Endothelial cell of umbilical vein (primary cell): ENCODE measurements around the gene GC. TPM values are rescaled to one million over a fixed set of nuclear protein-coding genes. Genes with fewer than 3 reads are reported as not detected.

Source experiments
- BruUV-seq: library from RNA; stranded (reverse); fragments of 400-500 nt; replicated peaks from 2 replicates; lab custom pipeline; 2021; lab: Mats Ljungman, UMichigan
- CTCF ChIA-PET: fragments of 300-600, 350-600 bp; sonication (Branson Sonifier 250); formaldehyde crosslinking; loops from one replicate; lab custom pipeline; 2021; ENCODE audit warnings: antibody characterized with exemption, inconsistent platforms; lab: Charles Lee
- POLR2A ChIA-PET: fragments of 300-600, 350-600 bp; sonication (Branson Sonifier 250); formaldehyde crosslinking; loops from one replicate; lab custom pipeline; 2021; ENCODE audit warnings: antibody characterized with exemption, inconsistent platforms; lab: Charles Lee
- DNase-seq: peaks from one replicate; pipeline ENCODE4 v3.0.0-alpha.2; 2011; ENCODE audit warnings: low read depth, low spot score
- FAIRE-seq: peaks from 2 replicates; lab custom pipeline; 2011; peaks lifted over from hg19 to GRCh38; lab: Jason Lieb, UNC
- H2AFZ ChIP-seq: 2 replicates; pipeline ENCODE4 v1.6.0; 2012; ENCODE audit warnings: low read depth, low read length, control low read depth, inconsistent platforms
- H3K27ac ChIP-seq: 2 replicates; pipeline ENCODE4 v1.5.1; 2011; ENCODE audit warnings: low read depth, mild to moderate bottlenecking, control low read depth, low read length, moderate library complexity; ENCODE audit not compliant: insufficient read depth
- H3K27me3 ChIP-seq, 2 experiments: 2 replicates each; pipeline versions ENCODE4 v1.6.0 to v1.6.1; 2011; ENCODE audit warnings: low read length in 2 of 2, mixed read lengths in 1 of 2; ENCODE audit not compliant: control insufficient read depth in 2 of 2, insufficient read depth in 2 of 2
- H3K36me3 ChIP-seq, 2 experiments: 2 replicates in 1 of 2; 3 replicates in 1 of 2; pipeline ENCODE4 v1.5.1; 2011; ENCODE audit warnings: low read length in 2 of 2, mild to moderate bottlenecking in 1 of 2, moderate library complexity in 1 of 2; ENCODE audit not compliant: control insufficient read depth in 2 of 2, insufficient read depth in 2 of 2; ENCODE audit errors: extremely low read depth in 1 of 2
- H3K4me1 ChIP-seq: 3 replicates; pipeline ENCODE4 v1.5.1; 2011; ENCODE audit warnings: mild to moderate bottlenecking, low read length; ENCODE audit not compliant: control insufficient read depth, insufficient read depth; ENCODE audit errors: extremely low read depth
- H3K4me2 ChIP-seq: 2 replicates; pipeline ENCODE4 v1.6.1; 2011; ENCODE audit warnings: low read length, control low read depth, mixed read lengths; ENCODE audit not compliant: insufficient read depth
- H3K4me3 ChIP-seq, 3 experiments: fragments of 200-600 bp in 1 of 3; sonication (generic), shearing (Covaris generic) in 1 of 3; replicated peaks in 1 of 3; 2 replicates each; pipeline ENCODE4 v1.5.1; 2011 to 2016; ENCODE audit warnings: control low read depth in 3 of 3, low read length in 3 of 3, mild to moderate bottlenecking in 2 of 3, inconsistent platforms in 1 of 3, low read depth in 1 of 3, moderate library complexity in 1 of 3; ENCODE audit not compliant: insufficient read depth in 1 of 3
- H3K79me2 ChIP-seq: 2 replicates; pipeline ENCODE4 v1.6.0; 2012; ENCODE audit warnings: low read length, inconsistent platforms; ENCODE audit not compliant: control insufficient read depth, insufficient read depth
- H3K9ac ChIP-seq: replicated peaks from 2 replicates; pipeline ENCODE3; 2011; ENCODE audit warnings: low read length, control low read depth; ENCODE audit not compliant: insufficient read depth; ENCODE audit errors: extremely low read depth
- H3K9me1 ChIP-seq: replicated peaks from 3 replicates; pipeline ENCODE4 v1.6.0; 2011; ENCODE audit warnings: mild to moderate bottlenecking, low read length; ENCODE audit not compliant: control insufficient read depth, insufficient read depth; ENCODE audit errors: extremely low read depth
- H3K9me3 ChIP-seq: replicated peaks from 2 replicates; pipeline ENCODE4 v1.5.1; 2012; ENCODE audit warnings: low read length, inconsistent platforms; ENCODE audit not compliant: control insufficient read depth, insufficient read depth
- H4K20me1 ChIP-seq: replicated peaks from 2 replicates; pipeline ENCODE3; 2011; ENCODE audit warnings: mild to moderate bottlenecking, low read length; ENCODE audit not compliant: control insufficient read depth, insufficient read depth; ENCODE audit errors: extremely low read depth
- EZH2 ChIP-seq: IDR thresholded peaks from 2 replicates; pipeline ENCODE4 v1.6.1; 2012; ENCODE audit warnings: borderline replicate concordance, low read depth, mild to moderate bottlenecking, moderate library complexity, low read length, inconsistent platforms; ENCODE audit not compliant: severe bottlenecking
- FOS ChIP-seq: IDR thresholded peaks from 2 replicates; pipeline ENCODE4 v1.6.1; 2011; ENCODE audit warnings: mild to moderate bottlenecking, low read length, moderate library complexity, borderline replicate concordance; ENCODE audit not compliant: insufficient read depth
- GATA2 ChIP-seq: IDR thresholded peaks from 2 replicates; pipeline ENCODE4 v1.7.0; 2011; ENCODE audit warnings: low read depth, mild to moderate bottlenecking, moderate library complexity, mixed read lengths, low read length; ENCODE audit not compliant: insufficient read length, insufficient read depth
- JUN ChIP-seq: IDR thresholded peaks from 2 replicates; pipeline ENCODE4 v1.6.1; 2011; ENCODE audit warnings: borderline replicate concordance, low read depth; ENCODE audit not compliant: insufficient read length, insufficient read depth
- MYC ChIP-seq: IDR thresholded peaks from one replicate; pipeline ENCODE4 v1.6.1; 2011; ENCODE audit warnings: mild to moderate bottlenecking, low read depth, low read length
- POLR2A ChIP-seq: IDR thresholded peaks from 2 replicates; pipeline ENCODE4 v1.6.1; 2012; ENCODE audit warnings: low read depth, mild to moderate bottlenecking, control low read depth, low read length
- POLR2AphosphoS5 ChIP-seq: IDR thresholded peaks from 2 replicates; pipeline ENCODE4 v1.6.1; 2012; ENCODE audit warnings: low read depth, mild to moderate bottlenecking, control low read depth, low read length, moderate library complexity; ENCODE audit not compliant: insufficient read depth
- dilution Hi-C: fragments of 300-500 bp; cut with MboI; formaldehyde crosslinking; loops from one replicate; pipeline ENCODE4 v1.15.0; 2019; ENCODE audit warnings: low sequenced_read_pairs; ENCODE audit not compliant: extremely low pct_ligation_motif_present
- intact Hi-C: fragments of 100-400 bp; cut with micrococcal nuclease; formaldehyde crosslinking; loops from one replicate; pipeline ENCODE4 v1.10.0; 2022
- polyA plus RNA-seq, 4 experiments: library from polyadenylated mRNA; depleted of rRNA in 3 of 4; stranded (reverse) in 3 of 4; unstranded in 1 of 4; fragments of >200 nt; gene quantifications; 2 replicates each; pipeline versions ENCODE4 v1.2.1 to v1.2.3, GENCODE V29; 2011 to 2012; ENCODE audit warnings: missing spikeins in 1 of 4
- total RNA-seq: library from RNA; stranded (reverse); gene quantifications from 2 replicates; pipeline ENCODE4 v1.2.3, GENCODE V29; 2021
- TF ChIP-seq, protein P1 (sequence below), 2 donors: IDR thresholded peaks; 1 replicate in 1 of 2; 2 replicates in 1 of 2; pipeline ENCODE4 v1.5.1; 2011; ENCODE audit warnings: low read length in 2 of 2, mild to moderate bottlenecking in 2 of 2, moderate library complexity in 2 of 2, control low read depth in 1 of 2, inconsistent platforms in 1 of 2, low read depth in 1 of 2; ENCODE audit not compliant: insufficient read depth in 1 of 2; ENCODE audit errors: extremely low read depth in 1 of 2
- TF ChIP-seq, protein P2 (sequence below): IDR thresholded peaks from 2 replicates; pipeline ENCODE4 v1.6.1; 2011; ENCODE audit not compliant: insufficient read depth, insufficient read length

The GC gene
- total and polyA plus RNA-seq, 2 donors (not counting 3 experiments of a cell fraction or from before 2014, with no cell fraction given) = not detected

DNA sequence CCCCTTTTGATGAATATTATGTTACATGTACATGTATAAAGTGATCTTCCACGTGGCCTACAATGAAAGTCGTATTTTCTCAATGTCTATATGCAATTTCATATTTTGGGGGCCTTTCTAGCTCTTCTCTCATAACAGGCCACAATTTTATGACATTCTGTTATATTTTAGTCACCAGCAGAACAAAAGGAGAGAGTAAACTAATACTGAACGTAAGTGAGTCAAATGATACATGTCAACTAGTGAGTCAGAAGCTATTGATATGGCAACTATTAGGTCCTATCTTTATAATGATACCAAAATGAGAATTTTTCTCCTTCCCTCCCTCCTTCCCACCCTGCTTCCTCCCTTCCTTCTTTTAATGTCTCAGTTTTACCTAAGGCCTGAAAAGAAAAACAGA is 14.4 kb downstream of the GC start:
- Histone ChIP-seq H2AFZ (no peak overlapping the region), H3K27me3 (no peaks in the 10 kb centered on the region), H3K27ac (no peak overlapping the region), H3K9ac (no peak overlapping the region), H3K9me1 (no peaks in the 10 kb centered on the region), H3K4me3 (no peak overlapping the region), H3K36me3 (no peaks in the 10 kb centered on the region), H3K79me2 (no peaks in the 10 kb centered on the region), H4K20me1 (no peaks in the 10 kb centered on the region), H3K4me1 (no peaks in the 10 kb centered on the region), H3K4me2 (no peak overlapping the region), H3K9me3 (no peaks in the 10 kb centered on the region)
- TF ChIP-seq, protein P1, sequence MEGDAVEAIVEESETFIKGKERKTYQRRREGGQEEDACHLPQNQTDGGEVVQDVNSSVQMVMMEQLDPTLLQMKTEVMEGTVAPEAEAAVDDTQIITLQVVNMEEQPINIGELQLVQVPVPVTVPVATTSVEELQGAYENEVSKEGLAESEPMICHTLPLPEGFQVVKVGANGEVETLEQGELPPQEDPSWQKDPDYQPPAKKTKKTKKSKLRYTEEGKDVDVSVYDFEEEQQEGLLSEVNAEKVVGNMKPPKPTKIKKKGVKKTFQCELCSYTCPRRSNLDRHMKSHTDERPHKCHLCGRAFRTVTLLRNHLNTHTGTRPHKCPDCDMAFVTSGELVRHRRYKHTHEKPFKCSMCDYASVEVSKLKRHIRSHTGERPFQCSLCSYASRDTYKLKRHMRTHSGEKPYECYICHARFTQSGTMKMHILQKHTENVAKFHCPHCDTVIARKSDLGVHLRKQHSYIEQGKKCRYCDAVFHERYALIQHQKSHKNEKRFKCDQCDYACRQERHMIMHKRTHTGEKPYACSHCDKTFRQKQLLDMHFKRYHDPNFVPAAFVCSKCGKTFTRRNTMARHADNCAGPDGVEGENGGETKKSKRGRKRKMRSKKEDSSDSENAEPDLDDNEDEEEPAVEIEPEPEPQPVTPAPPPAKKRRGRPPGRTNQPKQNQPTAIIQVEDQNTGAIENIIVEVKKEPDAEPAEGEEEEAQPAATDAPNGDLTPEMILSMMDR (IDR thresholded peaks at IDR 0.05; ENCODE audit: extremely low read depth in 1 of 2, insufficient read depth in 1 of 2, low read depth in 1 of 2, low read length in 2 of 2) = no peak
- TF ChIP-seq JUN (no peak), POLR2AphosphoS5 (no peak), MYC (no peak), FOS (no peak)
- TF ChIP-seq, protein P2, sequence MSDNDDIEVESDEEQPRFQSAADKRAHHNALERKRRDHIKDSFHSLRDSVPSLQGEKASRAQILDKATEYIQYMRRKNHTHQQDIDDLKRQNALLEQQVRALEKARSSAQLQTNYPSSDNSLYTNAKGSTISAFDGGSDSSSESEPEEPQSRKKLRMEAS = no peak
- intact Hi-C loops = no loop called here
- DNase-seq (no peak), FAIRE-seq (no peak)
- BruUV-seq = no TSS peak
- dilution Hi-C loops = no loop called here
- ChIA-PET CTCF (no interaction called here), POLR2A (no interaction called here)

DNA sequence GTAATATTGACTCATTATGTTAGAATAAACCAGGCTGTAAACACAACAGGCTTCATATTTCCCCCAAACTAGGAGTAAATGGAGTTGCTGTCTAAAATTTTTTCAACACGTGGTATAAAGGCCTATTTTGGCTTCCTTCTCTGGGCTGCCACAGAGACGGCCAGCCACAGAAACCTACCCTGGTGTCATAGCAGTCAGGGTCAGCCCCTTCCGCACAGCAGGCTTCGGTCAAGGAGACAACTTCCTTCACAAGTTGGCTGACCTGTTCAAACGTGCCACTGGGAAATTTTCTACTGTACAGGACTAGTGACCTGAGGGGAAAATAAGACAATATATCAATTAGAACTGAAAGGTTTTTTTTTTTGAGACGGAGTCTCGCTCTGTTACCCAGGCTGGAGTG is 15.8 kb downstream of the GC start:
- CTCF ChIA-PET = no interaction called here
- FAIRE-seq (no peak), DNase-seq (no peak)
- dilution Hi-C loops = no loop called here
- Histone ChIP-seq H3K9me3 (no peaks in the 10 kb centered on the region), H3K9me1 (no peaks in the 10 kb centered on the region), H4K20me1 (no peaks in the 10 kb centered on the region), H3K79me2 (no peaks in the 10 kb centered on the region), H2AFZ (no peak overlapping the region), H3K4me1 (no peaks in the 10 kb centered on the region), H3K27ac (no peak overlapping the region), H3K36me3 (no peaks in the 10 kb centered on the region), H3K9ac (no peak overlapping the region), H3K27me3 (no peaks in the 10 kb centered on the region), H3K4me2 (no peak overlapping the region), H3K4me3 (no peak overlapping the region)
- POLR2A ChIA-PET = no interaction called here
- BruUV-seq = no TSS peak
- intact Hi-C loops = no loop called here
- TF ChIP-seq EZH2 (no peak), POLR2AphosphoS5 (no peak), POLR2A (no peak), MYC (no peak), GATA2 (no peak), JUN (no peak), FOS (no peak)
- TF ChIP-seq, protein P1 (IDR thresholded peaks at IDR 0.05; ENCODE audit: extremely low read depth in 1 of 2, insufficient read depth in 1 of 2, low read depth in 1 of 2, low read length in 2 of 2) = no peak
- TF ChIP-seq, protein P2 = no peak
